Coronary artery (tissue), 2 donors: Measurements from ENCODE around the gene DNAH8.

Source experiments
- DNase-seq: peaks from one replicate; pipeline ENCODE4 v3.0.0-alpha.2; 2017; ENCODE audit warnings: low spot score
- H3K27ac ChIP-seq, 2 donors: fragments of 200-600 bp; sonication (generic); one replicate each; pipeline ENCODE4 v1.5.1; 2016 to 2019
- H3K4me3 ChIP-seq: fragments of 200-600 bp; sonication (generic); 2 replicates; pipeline ENCODE4 v1.5.1; 2016; ENCODE audit warnings: mild to moderate bottlenecking, moderate library complexity
- CTCF ChIP-seq: fragments of 200-600 bp; sonication (generic); IDR thresholded peaks from one replicate; pipeline ENCODE4 v1.5.1; 2019; ENCODE audit warnings: antibody characterized with exemption

DNAH8 gene

GRCh38 chr6:38725414-38726183 is 10.5 kb downstream of the DNAH8 start:
- no peak for TF ChIP-seq CTCF
- no peak overlapping the region for H3K4me3 ChIP-seq

GRCh38 chr6:38728203-38728602 is 13.1 kb downstream of the DNAH8 start:
- TF ChIP-seq CTCF, result no peak
- Histone ChIP-seq H3K27ac (no peak overlapping the region), H3K4me3 (no peak overlapping the region)
- DNase-seq, result no peak

More at GRCh38 chr6:38725414-38726183, 10.5 kb downstream of the DNAH8 start:
- no peak for DNase-seq
- no peak overlapping the region for H3K27ac ChIP-seq

GRCh38 chr6:38730140-38730862 is 15.2 kb downstream of the DNAH8 start:
- DNase-seq, result no peak
- no peak overlapping the region for H3K27ac ChIP-seq
- TF ChIP-seq CTCF, result no peak
- H3K4me3 ChIP-seq, result no peak overlapping the region

GRCh38 chr6:38736951-38737350 is 21.8 kb downstream of the DNAH8 start:
- DNase-seq, result no peak
- no peak for TF ChIP-seq CTCF
- no peak overlapping the region for H3K4me3 ChIP-seq
- no peak overlapping the region for H3K27ac ChIP-seq

GRCh38 chr6:38738261-38738660 is 23.1 kb downstream of the DNAH8 start:
- DNase-seq, result no peak
- no peak overlapping the region for H3K4me3 ChIP-seq
- H3K27ac ChIP-seq, result no peak overlapping the region
- TF ChIP-seq CTCF, result no peak

- no peak for DNase-seq
- Histone ChIP-seq H3K27ac (no peak overlapping the region), H3K4me3 (no peak overlapping the region)
- TF ChIP-seq CTCF, result no peak
Observed at GRCh38 chr6:38739532-38739931, 24.4 kb downstream of the DNAH8 start.

GRCh38 chr6:38749473-38749872 is 34.4 kb downstream of the DNAH8 start:
- no peak overlapping the region for H3K27ac ChIP-seq
- no peak overlapping the region for H3K4me3 ChIP-seq
- no peak for TF ChIP-seq CTCF
- DNase-seq, result no peak
